ENCODE data around the gene NCOA5.
A peak's percentile ranks its signal among the peaks of the same experiment; 100 is the strongest.

- no peak for TF ChIP-seq EZH2 (IDR thresholded peaks at IDR 0.05; ENCODE audit: borderline replicate concordance, low read depth, low read length, poor library complexity, severe bottlenecking)
- TF ChIP-seq CTCF (conservative IDR thresholded peaks at IDR 0.05; ENCODE audit: low read depth, low read length), result peak; percentile 49
These were observed 31.7 kb downstream of the NCOA5 start for GRCh38 chr20:46057856-46058598.
